Neural progenitor cell (in vitro differentiated cells): ENCODE data around the gene CFAP53. TPM values are rescaled to one million over a fixed set of nuclear protein-coding genes. Genes with fewer than 3 reads are reported as not detected.
"Not testable (repeated sequence)": the region's sequence is repeated elsewhere in the genome, so short reads cannot be mapped to it uniquely, and the experiment has no call there.

Experiments
- DNase-seq: peaks from one replicate; pipeline ENCODE4 v3.0.0-alpha.2; 2016; ENCODE audit warnings: low spot score
- H2AFZ ChIP-seq: fragments of 200-600 bp; sonication (generic); replicated peaks from 2 replicates; pipeline ENCODE4 v1.6.1; 2016; ENCODE audit warnings: antibody characterized with exemption
- H3F3A ChIP-seq: fragments of 200-600 bp; sonication (generic); 2 replicates; pipeline ENCODE4 v1.6.1; 2016; ENCODE audit warnings: antibody characterized with exemption, low read depth
- H3K27ac ChIP-seq: fragments of 200-600 bp; sonication (generic); 2 replicates; pipeline ENCODE4 v1.5.1; 2016; ENCODE audit warnings: mild to moderate bottlenecking
- H3K27me3 ChIP-seq: fragments of 200-600 bp; sonication (generic); 2 replicates; pipeline ENCODE4 v1.6.1; 2016; ENCODE audit warnings: mild to moderate bottlenecking, moderate library complexity
- H3K36me3 ChIP-seq: fragments of 200-600 bp; sonication (generic); 2 replicates; pipeline ENCODE4 v1.5.1; 2016
- H3K4me1 ChIP-seq: fragments of 200-600 bp; sonication (generic); 2 replicates; pipeline ENCODE4 v1.6.1; 2016; ENCODE audit warnings: mixed run types
- H3K4me2 ChIP-seq: fragments of 200-600 bp; sonication (generic); 2 replicates; pipeline ENCODE4 v1.6.1; 2016
- H3K4me3 ChIP-seq: fragments of 200-600 bp; sonication (generic); 2 replicates; pipeline ENCODE4 v1.5.1; 2016
- H3K79me2 ChIP-seq: fragments of 200-600 bp; sonication (generic); 2 replicates; pipeline ENCODE4 v1.6.1; 2016; ENCODE audit warnings: low read depth
- H3K9ac ChIP-seq: fragments of 200-600 bp; sonication (generic); 2 replicates; pipeline ENCODE4 v1.6.1; 2016
- H3K9me3 ChIP-seq: fragments of 200-600 bp; sonication (generic); 2 replicates; pipeline ENCODE4 v1.5.1; 2016; ENCODE audit warnings: low read depth
- H4K20me1 ChIP-seq: fragments of 200-600 bp; sonication (generic); 2 replicates; pipeline ENCODE4 v1.6.1; 2016; ENCODE audit warnings: low read depth
- H3K27ac Mint-ChIP-seq: 3 replicates; pipeline ENCODE4 v1.8.0; 2021; ENCODE audit warnings: mixed read lengths
- H3K27me3 Mint-ChIP-seq: 2 replicates; pipeline ENCODE4 v1.8.0; 2022; ENCODE audit warnings: low read depth, mild to moderate bottlenecking, inconsistent platforms, moderate library complexity, mixed read lengths; ENCODE audit not compliant: insufficient read depth
- H3K36me3 Mint-ChIP-seq: 3 replicates; pipeline ENCODE4 v1.8.0; 2021; ENCODE audit warnings: mixed read lengths
- H3K4me1 Mint-ChIP-seq: 3 replicates; pipeline ENCODE4 v1.8.0; 2021; ENCODE audit warnings: mixed read lengths
- H3K4me3 Mint-ChIP-seq: 3 replicates; pipeline ENCODE4 v1.8.0; 2021; ENCODE audit warnings: mild to moderate bottlenecking, moderate library complexity, mixed read lengths
- H3K9me3 Mint-ChIP-seq: 3 replicates; pipeline ENCODE4 v1.8.0; 2020; ENCODE audit warnings: mixed read lengths
- EZH2 ChIP-seq: fragments of 200-600 bp; sonication (generic); IDR thresholded peaks from 2 replicates; pipeline ENCODE4 v1.6.1; 2017; ENCODE audit warnings: antibody characterized with exemption, mild to moderate bottlenecking, moderate library complexity
- EZH2phosphoT487 ChIP-seq: fragments of 200-600 bp; sonication (generic); IDR thresholded peaks from 2 replicates; pipeline ENCODE4 v1.6.1; 2017; ENCODE audit warnings: antibody characterized with exemption
- total RNA-seq: library from RNA; depleted of rRNA; stranded (reverse); fragments of >200 nt; gene quantifications from 2 replicates; pipeline ENCODE4 v1.2.3, GENCODE V29; 2015; ENCODE audit warnings: low replicate concordance
- TF ChIP-seq, protein P1 (sequence below): fragments of 200-600 bp; sonication (generic); IDR thresholded peaks from 2 replicates; pipeline ENCODE4 v1.5.1; 2017; ENCODE audit warnings: antibody characterized with exemption, mild to moderate bottlenecking

CFAP53 gene
- total RNA-seq, 1 donor from 2014 or later, result 0.36 TPM

DNA sequence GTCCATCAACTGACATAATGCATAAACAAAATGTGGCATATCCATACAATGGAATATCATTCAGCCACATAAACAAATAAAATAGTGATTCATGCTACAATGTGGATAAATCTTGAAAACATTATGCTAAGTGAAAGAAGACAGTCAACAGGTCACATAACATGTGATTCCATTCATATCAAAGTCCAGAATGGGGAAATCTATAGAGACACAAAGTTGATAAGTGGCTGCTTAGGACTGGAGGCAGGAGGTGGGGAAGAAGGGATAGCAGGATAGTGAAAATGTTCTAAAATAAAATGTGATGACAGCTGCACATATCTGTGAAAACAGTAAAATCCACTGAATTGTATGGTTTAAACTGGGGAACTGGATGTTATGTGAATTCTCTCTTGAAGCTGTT, 18.7 kb downstream of the CFAP53 start:
- H3K9me3 ChIP-seq, result no peaks in the 10 kb centered on the region
- no peak overlapping the region for H3K4me3 ChIP-seq
- H3K27me3 ChIP-seq, result no peaks in the 10 kb centered on the region
- peaks cover 2% of the 10 kb centered on the region for H3K36me3 Mint-ChIP-seq
- no peak overlapping the region for H3K4me2 ChIP-seq
- H3K4me1 ChIP-seq, result no peaks in the 10 kb centered on the region
- H4K20me1 ChIP-seq, result no peaks in the 10 kb centered on the region
- H2AFZ ChIP-seq, result no peak overlapping the region
- no peaks in the 10 kb centered on the region for H3K36me3 ChIP-seq
- no peak for DNase-seq
- H3K27ac Mint-ChIP-seq, result no peak overlapping the region
- TF ChIP-seq EZH2phosphoT487 (no peak), EZH2 (no peak)
- TF ChIP-seq, protein P1, sequence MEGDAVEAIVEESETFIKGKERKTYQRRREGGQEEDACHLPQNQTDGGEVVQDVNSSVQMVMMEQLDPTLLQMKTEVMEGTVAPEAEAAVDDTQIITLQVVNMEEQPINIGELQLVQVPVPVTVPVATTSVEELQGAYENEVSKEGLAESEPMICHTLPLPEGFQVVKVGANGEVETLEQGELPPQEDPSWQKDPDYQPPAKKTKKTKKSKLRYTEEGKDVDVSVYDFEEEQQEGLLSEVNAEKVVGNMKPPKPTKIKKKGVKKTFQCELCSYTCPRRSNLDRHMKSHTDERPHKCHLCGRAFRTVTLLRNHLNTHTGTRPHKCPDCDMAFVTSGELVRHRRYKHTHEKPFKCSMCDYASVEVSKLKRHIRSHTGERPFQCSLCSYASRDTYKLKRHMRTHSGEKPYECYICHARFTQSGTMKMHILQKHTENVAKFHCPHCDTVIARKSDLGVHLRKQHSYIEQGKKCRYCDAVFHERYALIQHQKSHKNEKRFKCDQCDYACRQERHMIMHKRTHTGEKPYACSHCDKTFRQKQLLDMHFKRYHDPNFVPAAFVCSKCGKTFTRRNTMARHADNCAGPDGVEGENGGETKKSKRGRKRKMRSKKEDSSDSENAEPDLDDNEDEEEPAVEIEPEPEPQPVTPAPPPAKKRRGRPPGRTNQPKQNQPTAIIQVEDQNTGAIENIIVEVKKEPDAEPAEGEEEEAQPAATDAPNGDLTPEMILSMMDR, result no peak
- no peak overlapping the region for H3K27ac ChIP-seq
- no peaks in the 10 kb centered on the region for H3K79me2 ChIP-seq
- no peaks in the 10 kb centered on the region for H3F3A ChIP-seq
- H3K4me3 Mint-ChIP-seq, result no peak overlapping the region
- no peak overlapping the region for H3K9ac ChIP-seq
- peaks cover 2% of the 10 kb centered on the region for H3K27me3 Mint-ChIP-seq
- H3K4me1 Mint-ChIP-seq, result no peaks in the 10 kb centered on the region
- peaks cover 11% of the 10 kb centered on the region for H3K9me3 Mint-ChIP-seq

DNA sequence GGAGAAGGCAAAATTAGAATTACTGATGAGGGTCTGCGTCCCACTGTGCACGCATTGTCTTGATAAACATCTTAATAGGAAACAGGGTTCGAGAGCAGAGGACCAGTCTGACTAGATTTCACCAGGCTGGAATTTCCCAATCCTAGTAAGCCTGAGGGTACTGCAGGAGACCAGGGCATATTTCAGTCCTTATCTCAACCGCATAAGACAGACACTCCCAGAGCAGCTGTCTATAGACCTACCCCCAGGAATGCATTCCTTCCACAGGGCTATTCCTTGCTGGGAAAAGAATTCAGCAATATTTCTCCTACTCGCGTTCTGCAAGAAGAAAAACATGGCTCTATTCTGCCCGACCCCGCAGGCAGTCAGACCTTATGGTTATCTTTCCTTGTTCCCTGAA, 24.5 kb downstream of the CFAP53 start:
- H3K27ac Mint-ChIP-seq, H3K4me1 ChIP-seq, H3K36me3 ChIP-seq, H2AFZ ChIP-seq, H3K27me3 Mint-ChIP-seq, H3K4me2 ChIP-seq, H3K4me3 ChIP-seq, DNase-seq, H3K27me3 ChIP-seq, H4K20me1 ChIP-seq, H3K4me1 Mint-ChIP-seq, H3K9me3 ChIP-seq, H3K27ac ChIP-seq, H3F3A ChIP-seq, H3K4me3 Mint-ChIP-seq, H3K79me2 ChIP-seq, H3K9ac ChIP-seq: not testable (repeated sequence)
- peaks cover 28% of the 10 kb centered on the region for H3K9me3 Mint-ChIP-seq
- H3K36me3 Mint-ChIP-seq, result peaks cover 12% of the 10 kb centered on the region

DNA sequence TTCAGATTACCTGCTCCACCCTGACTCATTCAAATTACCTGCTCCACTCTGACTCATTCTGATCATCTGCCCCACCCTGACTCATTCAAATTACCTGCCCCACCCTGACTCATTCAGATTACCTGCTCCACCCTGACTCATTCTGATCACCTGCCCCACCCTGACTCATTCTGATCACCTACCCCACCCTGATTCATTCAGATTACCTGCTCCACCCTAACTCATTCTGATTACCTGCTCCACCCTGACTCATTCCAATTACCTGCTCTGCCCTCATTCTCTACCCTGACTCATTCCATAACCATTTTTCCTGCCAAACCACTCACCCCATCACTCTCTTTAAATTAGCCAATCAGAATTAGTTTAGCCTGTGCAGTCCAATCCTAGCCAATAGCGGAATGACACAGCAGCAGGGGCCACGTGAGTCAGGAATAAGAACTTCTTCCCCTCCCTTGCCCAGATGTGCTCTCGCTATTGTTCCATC, 26.2 kb downstream of the CFAP53 start:
- no peak overlapping the region for H3K27ac ChIP-seq
- H2AFZ ChIP-seq, result no peak overlapping the region
- no peak overlapping the region for H3K4me2 ChIP-seq
- Mint-ChIP-seq H3K27me3 (no peaks in the 10 kb centered on the region), H3K9me3 (peaks cover 28% of the 10 kb centered on the region), H3K27ac (no peak overlapping the region), H3K36me3 (peaks cover 12% of the 10 kb centered on the region), H3K4me1 (no peaks in the 10 kb centered on the region), H3K4me3 (no peak overlapping the region)
- H4K20me1 ChIP-seq, result no peaks in the 10 kb centered on the region
- no peaks in the 10 kb centered on the region for H3K27me3 ChIP-seq
- no peak overlapping the region for H3K9ac ChIP-seq
- TF ChIP-seq EZH2phosphoT487 (no peak), EZH2 (no peak)
- TF ChIP-seq, protein P1, result no peak
- no peaks in the 10 kb centered on the region for H3K79me2 ChIP-seq
- no peaks in the 10 kb centered on the region for H3K9me3 ChIP-seq
- H3K4me1 ChIP-seq, result no peaks in the 10 kb centered on the region
- no peak for DNase-seq
- no peaks in the 10 kb centered on the region for H3F3A ChIP-seq
- no peaks in the 10 kb centered on the region for H3K36me3 ChIP-seq
- H3K4me3 ChIP-seq, result no peak overlapping the region

DNA sequence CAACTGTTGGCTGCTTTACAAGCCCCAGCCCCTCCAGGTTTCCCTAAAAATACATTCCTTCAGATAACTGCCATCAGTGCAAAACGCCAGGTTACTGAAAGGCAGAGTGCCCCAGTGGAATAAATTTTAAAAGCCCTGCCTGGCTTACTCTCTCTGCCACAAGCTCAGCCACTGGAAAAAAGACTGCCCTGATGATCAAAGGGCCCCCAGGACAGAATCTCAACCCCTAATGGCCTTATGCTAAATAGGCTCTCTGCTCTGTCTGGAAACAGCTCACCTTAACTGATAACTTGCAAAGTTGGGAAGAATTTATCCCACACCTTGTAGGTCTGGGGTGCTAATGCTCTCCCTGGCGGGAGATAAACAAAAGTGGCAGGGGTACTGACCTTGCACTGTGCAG, 33.9 kb downstream of the CFAP53 start:
- no peaks in the 10 kb centered on the region for H3K36me3 Mint-ChIP-seq
- peaks cover 7% of the 10 kb centered on the region for H3K27me3 Mint-ChIP-seq
- no peaks in the 10 kb centered on the region for H3K79me2 ChIP-seq
- H3K4me3 Mint-ChIP-seq, result no peak overlapping the region
- H3K9me3 Mint-ChIP-seq, result no peaks in the 10 kb centered on the region
- H3K4me2 ChIP-seq, result no peak overlapping the region
- peaks cover 20% of the 10 kb centered on the region for H3K4me1 Mint-ChIP-seq
- H3K36me3 ChIP-seq, result no peaks in the 10 kb centered on the region
- no peak overlapping the region for H2AFZ ChIP-seq
- no peak overlapping the region for H3K4me3 ChIP-seq
- H3K27ac Mint-ChIP-seq, result no peak overlapping the region
- no peak for DNase-seq
- no peak overlapping the region for H3K27ac ChIP-seq
- no peaks in the 10 kb centered on the region for H4K20me1 ChIP-seq
- no peaks in the 10 kb centered on the region for H3K27me3 ChIP-seq
- no peak for TF ChIP-seq EZH2
- no peak for TF ChIP-seq EZH2phosphoT487
- TF ChIP-seq, protein P1, result no peak
- no peaks in the 10 kb centered on the region for H3F3A ChIP-seq
- no peak overlapping the region for H3K9ac ChIP-seq
- no peaks in the 10 kb centered on the region for H3K9me3 ChIP-seq
- H3K4me1 ChIP-seq, result peaks cover 9% of the 10 kb centered on the region
